ENCODE measurements around the gene HYLS1. TPM values are rescaled to one million over a fixed set of nuclear protein-coding genes. Genes with fewer than 3 reads are reported as not detected.

The HYLS1 gene
- total and polyA plus RNA-seq, 2 experiments from 2014 or later = 14.6 to 25.7 TPM

GRCh38 chr11:125892071-125892470, 4.6 kb downstream of the HYLS1 start (continued):
- TF ChIP-seq ZNF462 (CRISPR knock-in tag; IDR thresholded peaks at IDR 0.05) (no peak), CTCF (conservative IDR thresholded peaks at IDR 0.05; ENCODE audit: low read depth in 2 of 2) (no peak), ZNF114 (CRISPR knock-in tag; IDR thresholded peaks at IDR 0.05) (no peak), REST (IDR thresholded peaks at IDR 0.05; ENCODE audit: unreplicated experiment) (no peak), ZNF331 (CRISPR knock-in tag; IDR thresholded peaks at IDR 0.05; ENCODE audit: low read depth) (no peak), EZH2phosphoT487 (IDR thresholded peaks at IDR 0.05; ENCODE audit: unreplicated experiment) (no peak), POLR2AphosphoS5 (IDR thresholded peaks at IDR 0.05; ENCODE audit: low read depth) (no peak), NANOG (IDR thresholded peaks at IDR 0.05; ENCODE audit: borderline replicate concordance) (no peak)

Data from GM23338 (cell line).